HG03439 (cell line): Measurements from ENCODE around the gene APIP.

Experiments used
- ATAC-seq: cut with Tn5 transposase; IDR thresholded peaks from one replicate; pipeline ENCODE4 v1.9.1; 2021; ENCODE audit warnings: mild to moderate bottlenecking, moderate library complexity; ENCODE audit not compliant: unreplicated experiment

APIP gene

GRCh38 chr11:34890812-34891211, 25.4 kb downstream of the APIP start:
- no peak for ATAC-seq

- no peak for ATAC-seq
Measured at GRCh38 chr11:34890089-34890488, 26.1 kb downstream of the APIP start.

- ATAC-seq, result no peak
Measured at GRCh38 chr11:34887260-34887659, 28.9 kb downstream of the APIP start.

- no peak for ATAC-seq
Measured at GRCh38 chr11:34886609-34887008, 29.6 kb downstream of the APIP start.

GRCh38 chr11:34881900-34882299, 34.3 kb downstream of the APIP start:
- no peak for ATAC-seq

- ATAC-seq, result no peak
Measured at GRCh38 chr11:34877375-34877975, 38.7 kb downstream of the APIP start.

GRCh38 chr11:34874202-34874601, 42.0 kb downstream of the APIP start:
- no peak for ATAC-seq

- ATAC-seq, result no peak
Measured at GRCh38 chr11:34870548-34871196, 45.5 kb downstream of the APIP start.

- no peak for ATAC-seq
Measured at GRCh38 chr11:34869425-34869824, 46.8 kb downstream of the APIP start.

- no peak for ATAC-seq
Measured at GRCh38 chr11:34866375-34866774, 49.8 kb downstream of the APIP start.

- ATAC-seq, result no peak
Measured at GRCh38 chr11:34865261-34865660, 50.9 kb downstream of the APIP start.

GRCh38 chr11:34864424-34864823, 51.8 kb downstream of the APIP start:
- ATAC-seq, result no peak

GRCh38 chr11:34863048-34863447, 53.1 kb downstream of the APIP start:
- ATAC-seq, result no peak

GRCh38 chr11:34860518-34860917, 55.7 kb downstream of the APIP start:
- ATAC-seq, result no peak

- ATAC-seq, result no peak
Measured at GRCh38 chr11:34860034-34860433, 56.1 kb downstream of the APIP start.

GRCh38 chr11:34859496-34859895, 56.7 kb downstream of the APIP start:
- ATAC-seq, result no peak

- ATAC-seq, result no peak
Measured at GRCh38 chr11:34857463-34857862, 58.7 kb downstream of the APIP start.

GRCh38 chr11:34856251-34856650, 59.9 kb downstream of the APIP start:
- ATAC-seq, result no peak

- ATAC-seq, result no peak
Measured at GRCh38 chr11:34855754-34856095, 60.5 kb downstream of the APIP start.

GRCh38 chr11:34855021-34855753, 61.0 kb downstream of the APIP start:
- no peak for ATAC-seq

- no peak for ATAC-seq
Measured at GRCh38 chr11:34851916-34852315, 64.3 kb downstream of the APIP start.

GRCh38 chr11:34850334-34850733, 65.8 kb downstream of the APIP start:
- ATAC-seq, result no peak
